GM18951 (cell line): ENCODE data around the gene PPP1R18.
"Not testable (repeated sequence)": the region's sequence is repeated elsewhere in the genome, so short reads cannot be mapped to it uniquely, and the experiment has no call there.

ENCODE experiments used
- POLR2A ChIP-seq: IDR thresholded peaks from 4 replicates; pipeline ENCODE4 v1.6.1; 2011; ENCODE audit warnings: mild to moderate bottlenecking; ENCODE audit not compliant: insufficient read length, insufficient read depth; ENCODE audit errors: extremely low read depth
- in situ Hi-C: fragments of 300-500 bp; cut with MboI; formaldehyde crosslinking; loops from one replicate; pipeline ENCODE4 v1.12.0; 2022; ENCODE audit warnings: low sequenced_read_pairs, mixed read lengths, inconsistent platforms; ENCODE audit not compliant: unreplicated experiment

The PPP1R18 gene

GRCh38 chr6:30722280-30723112, 36.1 kb upstream of the PPP1R18 start:
- TF ChIP-seq POLR2A = no peak
- in situ Hi-C loops = no loop called here

- in situ Hi-C loops = not testable (repeated sequence)
Observed at GRCh38 chr6:30722025-30722279, 35.5 kb upstream of the PPP1R18 start.

DNA sequence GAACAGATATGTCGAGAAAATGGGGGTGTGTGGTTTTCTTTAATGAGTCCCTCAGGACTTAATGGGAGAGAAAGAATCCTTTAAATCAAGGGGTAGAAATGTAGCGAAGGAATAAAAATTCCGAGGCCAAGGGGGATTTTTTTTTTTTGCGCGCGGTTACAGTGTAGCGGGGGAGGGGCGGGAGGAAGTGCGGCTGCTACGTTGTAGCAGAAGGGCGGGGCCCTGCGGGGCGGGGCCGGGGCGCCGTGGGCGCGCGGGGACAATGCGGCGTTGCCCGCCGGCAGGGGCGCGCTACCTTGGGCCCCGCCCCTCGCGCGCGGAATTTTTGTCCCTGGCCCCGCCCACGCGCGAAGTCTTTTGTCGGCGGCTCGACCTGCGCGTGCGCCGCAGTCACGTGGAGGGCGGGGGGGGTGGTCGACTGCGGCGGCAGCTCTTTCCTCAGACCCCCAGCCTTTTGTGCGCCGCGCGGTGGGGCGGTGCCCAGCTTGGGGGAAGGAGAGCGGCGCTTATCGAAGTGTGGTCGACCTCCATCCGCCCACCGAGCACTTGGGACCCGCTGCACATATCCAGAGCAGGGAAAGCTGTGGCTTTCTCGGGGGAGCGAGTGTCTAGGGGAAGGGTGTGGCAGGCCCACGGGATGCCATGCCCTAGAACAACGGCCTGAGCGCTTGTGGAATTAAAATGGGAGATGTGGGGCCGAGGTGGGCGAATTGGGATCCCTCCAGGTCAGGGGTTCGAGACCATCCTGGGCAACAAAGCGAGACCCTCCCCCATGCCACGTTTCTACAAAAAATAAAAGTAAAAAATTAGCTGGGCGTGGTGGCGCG, 35.0 kb upstream of the PPP1R18 start:
- in situ Hi-C loops = no loop called here
- peak; percentile 66 for TF ChIP-seq POLR2A

GRCh38 chr6:30720738-30721197, 34.3 kb upstream of the PPP1R18 start:
- in situ Hi-C loops = no loop called here
- peak; percentile 36 for TF ChIP-seq POLR2A

- in situ Hi-C loops = no loop called here
- peak; percentile 94 for TF ChIP-seq POLR2A
Observed at GRCh38 chr6:30719791-30720737, 33.6 kb upstream of the PPP1R18 start, which contains the start of gene TUBB. Gene TUBB, plus strand, starts transcription at chr6:30720352. Its CDS starts 155 bp downstream, at chr6:30720507.

GRCh38 chr6:30719356-30719755, 32.9 kb upstream of the PPP1R18 start:
- in situ Hi-C loops = no loop called here

DNA sequence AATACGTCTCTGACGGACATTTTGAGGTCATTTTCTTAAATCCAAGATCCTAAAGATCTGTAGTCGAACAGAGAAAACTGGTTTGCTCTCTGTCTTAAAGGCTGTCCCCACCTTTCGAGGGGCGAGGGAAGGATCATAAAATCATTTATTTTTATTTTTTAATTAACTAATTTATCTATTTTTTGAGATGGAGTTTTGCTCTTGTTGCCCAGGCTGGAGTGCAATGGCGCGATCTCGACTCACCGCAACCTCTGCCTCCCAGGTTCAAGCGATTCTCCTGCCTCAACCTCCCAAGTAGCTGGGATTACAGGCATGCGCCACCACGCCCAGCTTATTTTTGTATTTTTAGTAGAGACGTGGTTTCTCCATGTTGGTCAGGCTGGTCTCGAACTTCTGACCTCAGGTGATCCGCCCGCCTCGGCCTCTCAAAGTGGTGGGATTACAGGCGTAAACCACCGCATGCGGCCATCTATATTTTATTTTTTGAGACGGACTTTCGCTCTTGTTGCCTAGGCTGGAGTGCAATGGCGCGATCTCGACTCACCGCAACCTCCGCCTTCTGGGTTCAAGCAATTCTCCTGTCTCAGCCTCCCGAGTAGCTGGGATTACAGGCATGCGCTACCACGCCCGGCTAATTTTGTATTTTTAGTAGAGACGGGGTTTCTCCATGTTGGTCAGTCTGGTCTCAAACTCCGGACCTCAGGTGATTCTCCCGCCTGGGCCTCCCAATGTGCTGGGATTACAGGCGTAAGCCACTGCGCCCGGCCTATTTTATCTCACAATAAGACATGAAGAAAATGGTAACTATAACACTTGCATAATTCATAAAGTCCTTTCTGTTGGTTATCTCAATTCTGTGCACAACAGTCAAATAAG, 31.6 kb upstream of the PPP1R18 start:
- in situ Hi-C loops = not testable (repeated sequence)

More at GRCh38 chr6:30719356-30719755, 32.9 kb upstream of the PPP1R18 start:
- TF ChIP-seq POLR2A = peak; percentile 19

- TF ChIP-seq POLR2A = peak; percentile 89
- in situ Hi-C loops = no loop called here
Observed at GRCh38 chr6:30717129-30717844, 30.8 kb upstream of the PPP1R18 start, which contains the start of gene MDC1. Gene MDC1, minus strand, starts transcription at chr6:30717281. Its CDS starts 2,106 bp downstream, at chr6:30715175.

- no peak for TF ChIP-seq POLR2A
- in situ Hi-C loops = no loop called here
Observed at GRCh38 chr6:30716879-30717128, 30.4 kb upstream of the PPP1R18 start.

DNA sequence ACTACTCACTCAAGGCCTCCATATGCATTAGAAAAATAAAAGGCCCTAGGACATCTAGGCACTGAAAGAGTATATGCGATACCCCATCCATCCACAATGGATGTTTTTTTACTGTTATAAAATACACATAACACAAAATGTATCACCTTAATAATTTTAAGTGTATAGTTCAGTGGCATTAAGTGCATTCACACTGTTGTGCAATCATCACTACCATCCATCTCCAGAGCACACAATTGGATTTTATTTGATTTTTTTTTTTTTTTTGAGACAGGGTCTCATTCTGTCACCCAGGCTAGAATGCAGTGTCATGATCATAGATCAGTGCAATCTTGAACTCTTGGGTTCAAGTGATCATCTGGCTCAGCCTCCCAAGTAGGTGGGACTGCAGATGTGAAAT, 27.8 kb upstream of the PPP1R18 start:
- TF ChIP-seq POLR2A = no peak
- in situ Hi-C loops = no loop called here

DNA sequence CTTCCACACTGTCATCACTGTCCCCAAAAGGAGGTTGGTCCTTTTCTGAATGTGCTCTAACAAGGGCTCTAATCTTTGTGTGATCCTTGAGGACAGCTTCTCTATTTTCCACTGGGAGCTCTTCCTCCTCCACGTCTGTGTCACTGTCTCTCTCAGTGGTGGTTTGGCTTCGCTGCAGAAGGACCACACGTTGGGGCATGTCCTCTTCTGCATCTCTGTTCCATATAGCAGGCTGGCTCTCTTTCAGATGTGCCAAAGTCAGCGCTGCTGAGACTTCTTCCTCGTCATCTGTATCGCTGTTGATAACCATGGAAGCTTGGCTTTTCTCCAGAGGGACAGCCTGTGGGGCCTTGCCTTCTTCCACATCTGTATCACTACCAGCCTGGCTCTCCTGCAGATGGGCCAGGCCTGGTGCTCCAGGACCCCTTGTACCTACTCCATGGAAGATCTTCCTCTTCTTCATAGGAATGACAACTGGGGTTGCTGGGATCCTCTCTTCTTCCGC, 26.0 kb upstream of the PPP1R18 start:
- in situ Hi-C loops = no loop called here
- no peak for TF ChIP-seq POLR2A
